DMS53 treated with DMSO at 0.1 percent for 48 hours (cell line): Measurements from ENCODE around the gene TBC1D22A.

ENCODE experiments used
- DNase-seq: peaks from one replicate; lab custom pipeline; 2025; ENCODE audit not compliant: unreplicated experiment; lab: John Stamatoyannopoulos, UW

The TBC1D22A gene

GRCh38 chr22:47066616-47066905 is 304.1 kb downstream of the TBC1D22A start:
- no peak for DNase-seq

DNA sequence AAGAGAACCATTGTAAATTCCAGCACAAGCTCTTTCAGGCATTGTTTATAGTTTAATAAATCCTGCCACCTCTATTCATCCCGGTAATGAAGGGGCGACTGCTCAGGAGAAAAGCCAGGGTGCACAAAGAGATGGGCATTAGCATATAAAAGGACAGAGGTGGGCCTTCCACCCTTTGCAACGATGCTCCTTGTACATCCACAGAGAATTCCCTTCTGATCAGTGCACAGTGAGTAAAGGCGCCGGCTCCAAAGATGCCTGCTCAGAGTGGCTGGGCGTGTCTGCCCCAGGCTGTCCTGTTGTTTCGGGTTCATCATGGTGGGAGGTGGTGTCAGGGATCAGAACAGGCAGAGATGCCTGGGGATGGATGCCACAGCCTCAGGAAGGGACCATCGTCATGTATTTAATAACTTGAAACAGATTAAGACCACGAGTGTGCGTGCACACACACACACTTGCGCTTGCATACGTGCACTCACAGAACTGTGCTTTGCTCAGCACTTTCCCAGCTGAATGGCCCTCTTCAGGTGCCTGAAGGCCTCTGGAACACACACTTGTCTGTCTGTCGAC is 305.0 kb downstream of the TBC1D22A start:
- no peak for DNase-seq

- no peak for DNase-seq
Measured at GRCh38 chr22:47067911-47068625, 305.6 kb downstream of the TBC1D22A start.

DNA sequence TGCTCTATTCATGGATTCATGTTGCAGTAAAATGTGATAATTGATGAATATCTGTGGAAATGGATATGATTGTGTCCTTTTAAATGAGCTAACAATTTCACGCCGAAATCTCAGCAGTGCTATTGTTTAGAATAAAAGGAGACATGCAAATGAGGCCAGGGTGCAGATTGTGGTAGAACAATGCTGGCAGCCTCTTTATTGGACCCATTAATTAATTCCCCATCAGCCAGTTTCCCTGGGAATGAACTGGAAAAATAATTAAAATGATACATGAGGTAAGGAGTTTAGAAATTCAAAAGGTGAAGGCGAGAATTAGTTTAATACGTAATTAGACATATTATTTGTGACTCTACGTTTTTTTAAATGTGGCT is 306.2 kb downstream of the TBC1D22A start:
- DNase-seq, result no peak

DNA sequence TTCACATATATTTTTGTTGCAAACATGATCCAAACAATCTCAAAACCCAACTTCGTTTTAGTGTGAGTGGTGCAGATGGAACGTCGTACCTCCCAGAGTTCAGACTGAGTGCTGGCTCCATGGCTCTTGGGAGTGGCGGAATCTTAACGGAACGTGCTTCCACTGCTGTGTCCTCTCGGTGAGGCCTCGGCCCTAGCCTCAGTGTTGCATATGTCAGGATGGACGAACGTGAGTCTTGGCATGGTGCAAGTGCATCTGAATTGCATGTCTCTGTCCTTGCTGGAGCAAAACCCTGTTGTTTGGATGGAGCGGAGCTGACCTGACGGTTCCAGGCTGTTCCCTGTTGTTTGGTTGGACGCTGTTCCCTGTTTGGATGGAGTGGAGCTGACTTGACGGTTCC is 306.8 kb downstream of the TBC1D22A start:
- no peak for DNase-seq

DNA sequence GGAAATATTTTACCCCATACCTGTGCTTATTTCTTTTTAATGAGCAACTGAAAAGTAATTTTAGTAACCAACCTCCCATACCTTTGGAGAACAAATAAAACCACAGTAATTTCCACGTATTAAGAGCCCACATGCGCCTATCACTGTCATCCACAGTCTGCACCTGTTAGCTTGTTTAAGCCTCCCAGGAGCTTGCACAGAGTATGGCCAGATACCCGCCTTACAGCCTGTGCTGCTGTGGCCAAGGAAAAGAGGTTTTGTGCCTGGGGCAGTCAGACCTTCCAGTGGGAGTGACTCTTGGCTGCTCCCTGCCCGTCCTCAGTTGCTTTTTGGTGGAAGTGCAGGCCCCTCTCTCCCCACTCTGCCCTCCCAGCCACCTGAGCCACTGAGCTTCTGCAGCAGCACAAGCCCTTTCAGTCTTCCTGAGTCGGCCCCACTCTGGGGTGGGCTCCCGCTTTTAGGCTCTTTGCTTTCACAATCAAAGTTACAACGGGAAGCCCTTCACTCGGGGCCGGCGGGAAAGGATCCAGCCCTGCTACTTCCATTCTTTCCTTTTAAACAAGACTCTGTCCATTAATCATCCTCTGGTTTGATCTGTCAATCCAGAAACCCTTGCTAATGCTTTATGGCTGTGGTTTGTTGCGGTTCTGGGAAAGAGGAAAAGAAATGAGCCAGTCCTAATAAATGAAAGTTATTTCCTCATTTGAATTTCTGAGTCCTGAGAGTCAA is 308.8 kb downstream of the TBC1D22A start:
- no peak for DNase-seq

DNA sequence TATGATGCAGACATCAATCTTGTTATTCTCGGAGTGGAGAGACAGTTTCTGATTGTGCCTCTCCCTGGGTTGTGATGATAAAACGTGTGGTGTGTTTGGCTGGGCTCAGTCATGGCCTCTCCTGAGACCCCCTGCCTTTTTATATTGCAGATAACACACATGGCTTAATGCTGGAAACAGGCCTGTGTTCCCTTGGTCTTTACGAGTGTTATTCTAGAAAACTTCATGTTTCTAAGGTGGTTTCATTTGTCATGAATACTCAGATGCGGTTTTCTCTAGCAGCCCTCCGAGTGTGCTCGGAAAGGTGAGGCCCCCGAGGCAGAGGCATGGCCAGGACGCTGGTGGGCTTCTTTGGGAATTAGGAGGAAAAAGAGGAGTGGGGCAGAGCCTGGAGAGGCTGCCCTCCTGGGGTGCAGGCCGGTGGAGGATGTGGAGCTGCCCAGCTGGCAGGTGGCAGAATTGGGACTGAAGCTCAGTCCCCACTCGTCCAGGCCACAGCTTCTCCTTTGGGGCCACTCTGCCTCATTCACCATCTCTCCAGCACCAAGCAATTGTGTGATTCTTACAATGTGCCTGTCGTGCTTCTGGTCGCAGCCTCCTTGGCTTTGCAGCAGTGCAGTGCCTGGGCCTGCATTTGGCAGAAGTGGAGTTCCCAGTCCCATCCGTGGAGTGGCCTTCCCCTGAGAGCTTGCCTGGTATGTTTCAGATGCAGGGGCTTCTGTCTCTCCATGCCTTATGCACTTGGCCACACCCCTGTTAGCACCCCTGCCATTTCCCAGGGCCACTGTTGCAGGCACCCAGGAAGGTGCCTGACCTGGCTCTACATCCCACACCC is 309.6 kb downstream of the TBC1D22A start:
- DNase-seq, result no peak

DNA sequence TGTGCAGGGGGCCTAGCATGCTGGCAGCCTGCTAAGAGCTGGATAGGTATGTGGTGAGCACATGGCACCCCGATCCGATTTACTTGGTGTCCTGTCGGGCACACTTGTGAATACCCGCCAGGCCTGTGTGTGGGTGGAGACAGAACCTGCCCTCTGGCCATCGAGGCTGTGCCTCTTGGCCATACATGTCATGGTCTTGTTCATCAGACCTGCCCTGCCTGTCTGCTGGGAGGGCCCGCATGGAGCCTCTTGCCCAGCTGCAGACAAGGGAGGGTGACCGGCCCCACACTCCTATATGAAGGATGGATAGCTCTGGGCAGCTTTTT is 310.2 kb downstream of the TBC1D22A start:
- no peak for DNase-seq

DNA sequence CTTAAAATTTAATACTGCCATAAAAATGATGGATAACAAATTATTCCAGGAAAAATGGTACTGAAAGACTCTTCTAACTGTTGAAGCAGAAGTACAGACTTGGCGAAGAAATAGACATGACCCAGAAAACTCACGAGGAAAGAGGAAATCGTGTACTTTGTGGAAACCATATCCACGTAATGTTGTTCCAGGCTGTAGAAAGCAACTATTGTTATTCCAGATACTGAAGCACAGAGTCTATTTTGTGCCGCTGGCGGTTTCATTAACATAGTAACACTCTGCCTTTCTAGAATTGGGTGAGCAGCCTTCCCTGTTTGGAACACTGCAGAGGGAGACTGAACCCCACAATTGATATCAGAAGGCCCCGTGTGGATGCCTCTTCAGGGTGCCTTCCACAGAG is 310.6 kb downstream of the TBC1D22A start:
- DNase-seq, result no peak

DNA sequence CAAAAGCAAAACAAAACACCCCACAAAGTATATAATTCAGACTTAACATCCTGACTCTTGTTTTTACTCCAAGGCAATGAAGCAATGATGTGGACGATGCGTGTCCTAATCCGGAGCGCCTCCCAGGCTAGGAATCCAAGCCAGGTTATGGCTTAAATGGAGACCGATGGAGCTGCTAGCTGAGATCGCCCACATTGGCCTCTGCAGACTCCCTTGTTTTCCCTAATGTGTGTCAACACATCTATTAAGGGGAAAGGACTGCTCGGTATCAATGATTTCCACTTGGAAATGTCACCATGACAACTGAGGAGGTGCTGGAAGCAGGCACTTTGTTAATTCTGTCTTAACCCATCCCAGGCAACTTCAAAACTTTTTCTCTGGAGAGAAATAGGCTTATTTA is 311.7 kb downstream of the TBC1D22A start:
- no peak for DNase-seq

DNA sequence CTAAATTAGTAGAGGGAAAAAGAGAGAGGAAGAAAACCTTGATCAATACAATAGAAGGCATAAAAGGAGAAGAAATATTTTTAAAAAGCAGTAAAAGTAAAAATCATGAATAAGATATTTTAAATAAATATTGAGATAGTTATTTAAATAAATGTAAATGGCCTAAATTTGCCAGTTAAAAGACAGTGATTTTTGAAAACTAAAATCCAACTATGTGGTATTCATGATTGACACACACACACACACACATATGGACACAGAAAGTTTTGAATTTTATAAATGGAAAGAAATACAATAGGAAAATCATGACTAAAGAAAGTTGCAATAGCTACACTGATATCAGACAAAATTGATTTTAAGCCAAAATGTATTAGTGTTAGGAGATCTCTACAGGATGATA is 313.1 kb downstream of the TBC1D22A start:
- no peak for DNase-seq

DNA sequence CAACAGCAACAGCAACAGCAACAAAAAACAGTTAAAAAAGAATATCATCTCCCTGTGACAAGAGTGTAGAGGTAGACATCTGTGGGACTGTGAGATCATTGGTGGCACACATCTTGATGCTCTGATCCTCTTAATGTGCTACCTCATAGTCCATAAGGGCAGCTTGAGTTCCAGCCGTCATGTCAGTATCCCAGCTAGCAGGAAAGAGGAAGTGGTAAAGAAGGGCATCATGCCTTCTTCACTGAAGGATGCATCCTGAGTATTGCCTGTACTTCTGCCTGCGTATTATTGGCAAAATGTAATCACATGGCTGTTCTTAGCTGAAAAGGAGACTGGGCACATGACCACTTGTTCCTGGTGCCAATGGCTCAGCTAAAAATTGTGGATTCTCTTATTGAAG is 314.3 kb downstream of the TBC1D22A start:
- no peak for DNase-seq

- no peak for DNase-seq
Measured at GRCh38 chr22:47080100-47080499, 317.6 kb downstream of the TBC1D22A start.

DNA sequence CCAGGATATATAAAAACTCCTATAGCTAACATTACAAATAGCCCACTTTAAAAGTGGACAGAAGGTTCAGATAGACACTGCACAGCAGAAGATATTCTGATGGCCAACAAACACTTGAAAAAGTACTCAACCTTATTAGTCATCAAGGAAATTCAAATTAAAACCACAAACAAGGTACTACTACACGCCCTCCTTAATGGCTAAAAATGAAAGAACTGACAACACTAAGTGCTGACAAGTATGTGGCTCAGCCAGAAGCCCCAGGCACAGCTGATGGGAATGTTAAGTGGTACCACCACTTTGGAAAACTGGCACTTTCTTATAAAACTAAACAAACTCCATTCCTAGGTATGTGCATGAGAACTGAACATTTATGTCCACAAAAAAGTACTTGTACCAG is 320.1 kb downstream of the TBC1D22A start:
- DNase-seq, result no peak

DNA sequence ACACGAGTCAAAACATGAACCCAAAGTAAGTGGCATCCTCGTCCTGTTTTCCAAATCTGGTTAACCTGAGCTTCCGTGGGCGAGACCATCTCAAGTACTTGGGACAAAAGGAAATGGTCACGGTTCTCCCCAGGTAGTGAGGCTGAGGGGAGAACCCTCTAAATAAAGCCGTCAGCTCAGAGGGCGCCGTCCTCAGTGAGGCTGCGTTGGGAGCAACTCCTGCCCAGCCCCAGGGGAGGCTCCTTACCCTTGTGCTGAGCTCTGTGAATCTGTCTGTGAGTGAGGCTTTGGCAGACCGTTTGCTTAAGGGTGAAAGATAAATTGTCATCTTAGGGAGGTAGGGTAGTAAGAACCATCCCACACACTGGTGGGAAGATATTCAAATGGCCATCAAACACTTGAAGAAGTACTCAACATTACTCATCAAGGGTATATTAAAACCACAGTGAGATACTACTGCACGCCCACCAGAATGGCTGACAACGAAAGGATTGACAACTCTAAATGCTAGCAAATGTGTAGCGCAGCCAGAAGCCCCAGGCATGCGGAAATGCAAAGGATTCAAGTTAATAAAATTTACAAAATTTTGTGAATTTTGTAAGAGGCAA is 321.0 kb downstream of the TBC1D22A start:
- no peak for DNase-seq

- no peak for DNase-seq
Measured at GRCh38 chr22:47084226-47084625, 321.8 kb downstream of the TBC1D22A start.

DNA sequence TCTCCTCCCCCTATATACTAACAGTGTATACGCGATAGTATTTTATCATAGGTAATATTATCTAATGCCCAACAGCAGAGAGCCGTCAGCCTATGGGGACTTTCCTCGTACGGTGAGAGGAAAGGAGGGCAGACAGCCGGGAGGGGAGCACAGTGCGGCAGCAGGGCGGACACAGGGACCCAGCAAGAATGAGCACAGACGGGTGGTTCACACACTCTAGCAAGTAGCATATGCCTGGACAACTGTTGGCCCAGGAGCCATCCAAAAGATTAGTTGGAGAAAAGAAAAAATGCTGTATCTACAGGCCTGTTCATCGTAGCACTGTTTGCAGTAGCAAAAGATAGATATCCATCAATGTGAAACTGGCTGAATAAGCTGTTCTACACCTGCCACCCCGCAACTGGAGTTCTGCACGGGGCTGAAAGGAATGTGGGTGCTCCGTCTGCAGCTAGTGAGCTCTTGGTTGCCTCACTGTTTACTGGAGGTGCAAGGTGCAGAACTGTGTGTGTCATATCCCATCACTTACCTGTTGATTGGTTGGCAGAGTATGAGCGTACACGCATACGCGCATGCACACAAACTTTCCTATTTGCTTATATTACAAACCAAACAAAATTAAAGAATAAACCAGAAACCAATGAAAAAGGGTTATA is 324.3 kb downstream of the TBC1D22A start:
- DNase-seq, result no peak

GRCh38 chr22:47088480-47089158 is 326.2 kb downstream of the TBC1D22A start:
- no peak for DNase-seq

DNA sequence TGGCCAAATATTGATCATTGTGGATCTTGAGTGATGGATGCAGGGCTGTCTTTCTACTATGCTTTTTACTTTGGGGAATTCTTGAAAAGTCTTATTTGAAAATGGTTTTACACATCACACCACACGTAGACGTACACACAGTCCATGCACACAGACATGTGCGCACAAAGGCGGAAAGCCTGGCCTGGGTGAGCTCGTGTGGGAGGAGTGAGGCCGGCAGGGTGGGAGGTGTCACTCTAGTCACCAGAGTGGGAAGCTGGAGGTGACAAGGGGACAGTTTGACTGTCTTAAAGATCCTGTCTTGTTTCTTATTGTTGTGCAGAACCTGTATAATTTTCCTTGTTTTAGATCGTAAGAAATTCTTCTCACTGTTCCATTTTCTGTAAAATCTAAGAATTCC is 326.9 kb downstream of the TBC1D22A start:
- DNase-seq, result no peak

- DNase-seq, result no peak
Measured at GRCh38 chr22:47089796-47090460, 327.5 kb downstream of the TBC1D22A start.
